ENCODE results near the gene XPNPEP1. TPM values are rescaled to one million over a fixed set of nuclear protein-coding genes. Genes with fewer than 3 reads are reported as not detected.

The XPNPEP1 gene
- total and polyA plus RNA-seq, 2 of the 4 experiments (the other 2 are of a cell fraction), result 164 to 311 TPM

DNA sequence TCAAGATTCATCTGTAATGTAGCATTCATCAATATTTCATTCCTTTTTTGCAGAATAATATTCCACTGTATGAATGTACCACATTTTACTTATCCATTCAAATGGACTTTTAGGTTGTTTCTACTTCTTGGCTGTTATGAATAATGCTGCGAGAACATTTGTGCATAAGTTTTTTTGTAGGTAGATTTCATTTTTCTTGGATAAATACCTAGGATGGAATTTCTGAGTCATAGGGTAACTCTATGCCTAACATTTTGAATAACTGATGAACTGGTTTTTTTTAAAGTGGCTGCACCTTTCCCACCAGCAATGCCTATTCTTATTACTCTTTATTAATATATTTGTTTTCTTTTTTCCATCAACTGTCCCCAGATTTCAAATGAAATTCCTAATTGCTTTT lies 9.1 kb upstream of the XPNPEP1 start:
- ChIA-PET POLR2A (ENCODE audit: unreplicated experiment) (no interaction called here), CTCF (no interaction called here)
- intact Hi-C loops (cut with micrococcal nuclease) (no loop called here), in situ Hi-C loops (cut with MboI; ENCODE audit: low sequenced_read_pairs) (no loop called here), dilution Hi-C loops (cut with HindIII; ENCODE audit: low sequenced_read_pairs, unreplicated experiment) (no loop called here)
- no peak overlapping the region for H3K9ac ChIP-seq (ENCODE audit: low read depth, low read length)
- no peak overlapping the region for H3K4me2 ChIP-seq (ENCODE audit: low read depth, low read length)
- H2AK9ac ChIP-seq (replicated peaks; ENCODE audit: low read depth, low read length, poor library complexity), result no peak overlapping the region
- H2BK120ac ChIP-seq (ENCODE audit: low read depth, low read length), result no peak overlapping the region
- H2BK20ac ChIP-seq (ENCODE audit: low read depth, low read length), result no peak overlapping the region
- no peak overlapping the region for H4K8ac ChIP-seq (ENCODE audit: low read depth in 2 of 2, low read length in 2 of 2)
- H4K91ac ChIP-seq (ENCODE audit: insufficient read depth, low read depth, low read length), result no peak overlapping the region
- no peaks in the 10 kb centered on the region for H3K9me3 ChIP-seq (ENCODE audit: control insufficient read depth, insufficient read depth, low read length)
- H3K14ac ChIP-seq (replicated peaks; ENCODE audit: low read depth, low read length), result no peak overlapping the region
- no peak overlapping the region for H2AK5ac ChIP-seq (ENCODE audit: low read depth, low read length)
- BruUV-seq (replicated peaks), result no TSS peak
- WGBS, 2 experiments (ENCODE audit: extremely low coverage in 2 of 2, insufficient read length in 1 of 2), result no CpG with 5 or more reads among the region's 1 CpG
- H3K27ac ChIP-seq (ENCODE audit: insufficient read depth, low read length), result no peak overlapping the region
- no peak overlapping the region for H3K4ac ChIP-seq (ENCODE audit: low read depth, low read length)
- H2AFZ ChIP-seq (replicated peaks; ENCODE audit: low read length, poor library complexity), result no peak overlapping the region
- H4K20me1 ChIP-seq (ENCODE audit: insufficient read depth, low read length), result no peaks in the 10 kb centered on the region
- DNase-seq, result peak; percentile 55
- H3K23ac ChIP-seq (ENCODE audit: low read depth, low read length), result no peak overlapping the region
- H3K27me3 ChIP-seq (ENCODE audit: control insufficient read depth, insufficient read depth, low read length), result no peaks in the 10 kb centered on the region
- no peak overlapping the region for H2BK15ac ChIP-seq (ENCODE audit: low read depth, low read length)
- no peaks in the 10 kb centered on the region for H3K36me3 ChIP-seq (ENCODE audit: control insufficient read depth, insufficient read depth, low read length)
- H3K18ac ChIP-seq (ENCODE audit: low read depth, low read length), result no peak overlapping the region
- H3K4me1 ChIP-seq (ENCODE audit: control insufficient read depth, insufficient read depth, low read length), result peaks cover 2% of the 10 kb centered on the region; the same call in 1 of the 2 replicates
- TF ChIP-seq NFE2L2 (IDR thresholded peaks at IDR 0.05; ENCODE audit: low read depth, low read length) (no peak), BHLHE40 (IDR thresholded peaks at IDR 0.05; ENCODE audit: low read depth, low read length) (no peak), RAD21 (IDR thresholded peaks at IDR 0.05; ENCODE audit: low read length) (no peak)
- TF ChIP-seq, protein P1, sequence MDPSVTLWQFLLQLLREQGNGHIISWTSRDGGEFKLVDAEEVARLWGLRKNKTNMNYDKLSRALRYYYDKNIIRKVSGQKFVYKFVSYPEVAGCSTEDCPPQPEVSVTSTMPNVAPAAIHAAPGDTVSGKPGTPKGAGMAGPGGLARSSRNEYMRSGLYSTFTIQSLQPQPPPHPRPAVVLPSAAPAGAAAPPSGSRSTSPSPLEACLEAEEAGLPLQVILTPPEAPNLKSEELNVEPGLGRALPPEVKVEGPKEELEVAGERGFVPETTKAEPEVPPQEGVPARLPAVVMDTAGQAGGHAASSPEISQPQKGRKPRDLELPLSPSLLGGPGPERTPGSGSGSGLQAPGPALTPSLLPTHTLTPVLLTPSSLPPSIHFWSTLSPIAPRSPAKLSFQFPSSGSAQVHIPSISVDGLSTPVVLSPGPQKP (IDR thresholded peaks at IDR 0.05; ENCODE audit: borderline replicate concordance, low read depth, low read length), result no peak
- H3K9me1 ChIP-seq (ENCODE audit: insufficient read depth, low read length), result no peaks in the 10 kb centered on the region
- no peaks in the 10 kb centered on the region for H3K79me1 ChIP-seq (ENCODE audit: low read depth in 1 of 2, low read length in 2 of 2)
- H3K4me3 ChIP-seq (ENCODE audit: insufficient read depth, low read depth, low read length), result no peak overlapping the region
- H4K5ac ChIP-seq (ENCODE audit: low read depth, low read length), result no peak overlapping the region
- H3K56ac ChIP-seq (ENCODE audit: extremely low read depth, insufficient read depth, low read length), result no peak overlapping the region
- H2BK5ac ChIP-seq (ENCODE audit: low read depth, low read length, poor library complexity, severe bottlenecking), result no peak overlapping the region
- ATAC-seq (ENCODE audit: low read depth), result no peak

All from IMR-90 (cell line).